ACC112 (cell line): ENCODE results near the gene GALNT4.

ENCODE experiments used
- H2AFZ ChIP-seq: fragments of 200-600 bp; sonication (generic); one replicate; pipeline ENCODE4 v1.6.0; 2017; ENCODE audit warnings: antibody characterized with exemption, low read length; ENCODE audit not compliant: unreplicated experiment
- H3K27ac ChIP-seq: fragments of 200-600 bp; sonication (generic); 2 replicates; pipeline ENCODE4 v1.5.1; 2014; ENCODE audit warnings: low read depth, mild to moderate bottlenecking, antibody characterized with exemption, low read length, moderate library complexity
- H3K27me3 ChIP-seq: fragments of 200-600 bp; sonication (generic); 2 replicates; pipeline ENCODE4 v1.6.1; 2014; ENCODE audit warnings: mild to moderate bottlenecking, antibody characterized with exemption, low read length, moderate library complexity, mixed read lengths; ENCODE audit not compliant: insufficient read depth
- H3K36me3 ChIP-seq: fragments of 200-600 bp; sonication (generic); 2 replicates; pipeline ENCODE4 v1.6.1; 2016; ENCODE audit warnings: mild to moderate bottlenecking, antibody characterized with exemption, low read length, moderate library complexity, mixed read lengths; ENCODE audit not compliant: insufficient read depth
- H3K4me1 ChIP-seq: fragments of 200-600 bp; sonication (generic); one replicate; pipeline ENCODE4 v1.6.1; 2016; ENCODE audit warnings: low read length, mixed read lengths; ENCODE audit not compliant: insufficient read depth, unreplicated experiment, control insufficient read depth
- H3K4me3 ChIP-seq: fragments of 200-600 bp; sonication (generic); 2 replicates; pipeline ENCODE4 v1.5.1; 2014; ENCODE audit warnings: mild to moderate bottlenecking, low read depth, low read length
- H3K79me2 ChIP-seq: fragments of 200-600 bp; sonication (generic); one replicate; pipeline ENCODE4 v1.6.0; 2016; ENCODE audit warnings: low read length; ENCODE audit not compliant: control insufficient read depth, unreplicated experiment, insufficient read depth

Gene GALNT4

GRCh38 chr12:89513544-89513943 lies 11.1 kb downstream of the GALNT4 start:
- H3K36me3 ChIP-seq = no peaks in the 10 kb centered on the region
- H3K4me1 ChIP-seq = no peaks in the 10 kb centered on the region
- H2AFZ ChIP-seq = no peak overlapping the region
- no peak overlapping the region for H3K4me3 ChIP-seq
- no peaks in the 10 kb centered on the region for H3K27me3 ChIP-seq
- H3K27ac ChIP-seq = no peak overlapping the region
- H3K79me2 ChIP-seq = peaks cover 6% of the 10 kb centered on the region

- H3K79me2 ChIP-seq = no peaks in the 10 kb centered on the region
- H3K27me3 ChIP-seq = no peaks in the 10 kb centered on the region
- H3K4me1 ChIP-seq = peaks cover 5% of the 10 kb centered on the region
- H2AFZ ChIP-seq = no peak overlapping the region
- no peaks in the 10 kb centered on the region for H3K36me3 ChIP-seq
- H3K27ac ChIP-seq = no peak overlapping the region
- no peak overlapping the region for H3K4me3 ChIP-seq
Measured at GRCh38 chr12:89507015-89507824, 17.4 kb downstream of the GALNT4 start.

GRCh38 chr12:89506050-89506449 lies 18.5 kb downstream of the GALNT4 start:
- Histone ChIP-seq H3K4me3 (no peak overlapping the region), H3K79me2 (no peaks in the 10 kb centered on the region), H2AFZ (no peak overlapping the region), H3K4me1 (peaks cover 5% of the 10 kb centered on the region), H3K27me3 (no peaks in the 10 kb centered on the region), H3K27ac (no peak overlapping the region), H3K36me3 (no peaks in the 10 kb centered on the region)

GRCh38 chr12:89504560-89505346 lies 19.8 kb downstream of the GALNT4 start:
- Histone ChIP-seq H3K27ac (no peak overlapping the region), H2AFZ (no peak overlapping the region)

GRCh38 chr12:89501793-89502192 lies 22.8 kb downstream of the GALNT4 start:
- Histone ChIP-seq H3K27ac (no peak overlapping the region), H3K27me3 (no peaks in the 10 kb centered on the region), H3K36me3 (no peaks in the 10 kb centered on the region), H3K4me1 (peaks cover 5% of the 10 kb centered on the region), H2AFZ (no peak overlapping the region), H3K4me3 (no peak overlapping the region), H3K79me2 (no peaks in the 10 kb centered on the region)

More at GRCh38 chr12:89504560-89505346, 19.8 kb downstream of the GALNT4 start:
- Histone ChIP-seq H3K4me1 (peaks cover 5% of the 10 kb centered on the region), H3K4me3 (no peak overlapping the region), H3K36me3 (no peaks in the 10 kb centered on the region), H3K27me3 (no peaks in the 10 kb centered on the region), H3K79me2 (no peaks in the 10 kb centered on the region)

- no peaks in the 10 kb centered on the region for H3K27me3 ChIP-seq
- no peak overlapping the region for H2AFZ ChIP-seq
- H3K27ac ChIP-seq = no peak overlapping the region
- H3K79me2 ChIP-seq = no peaks in the 10 kb centered on the region
- no peaks in the 10 kb centered on the region for H3K36me3 ChIP-seq
- H3K4me1 ChIP-seq = peaks cover 5% of the 10 kb centered on the region
- no peak overlapping the region for H3K4me3 ChIP-seq
Measured at GRCh38 chr12:89499857-89500256, 24.7 kb downstream of the GALNT4 start.

GRCh38 chr12:89497467-89497866 lies 27.1 kb downstream of the GALNT4 start:
- Histone ChIP-seq H3K36me3 (no peaks in the 10 kb centered on the region), H3K79me2 (no peaks in the 10 kb centered on the region), H3K4me3 (no peak overlapping the region), H3K27ac (no peak overlapping the region), H2AFZ (no peak overlapping the region), H3K27me3 (no peaks in the 10 kb centered on the region), H3K4me1 (peaks cover 6% of the 10 kb centered on the region)

- Histone ChIP-seq H3K27me3 (no peaks in the 10 kb centered on the region), H3K27ac (no peak overlapping the region), H3K36me3 (no peaks in the 10 kb centered on the region), H2AFZ (no peak overlapping the region), H3K4me3 (no peak overlapping the region), H3K4me1 (peaks cover 6% of the 10 kb centered on the region), H3K79me2 (no peaks in the 10 kb centered on the region)
Measured at GRCh38 chr12:89497005-89497404, 27.6 kb downstream of the GALNT4 start.

- Histone ChIP-seq H3K27me3 (no peaks in the 10 kb centered on the region), H2AFZ (no peak overlapping the region), H3K4me1 (peaks cover 6% of the 10 kb centered on the region), H3K79me2 (no peaks in the 10 kb centered on the region), H3K36me3 (no peaks in the 10 kb centered on the region), H3K4me3 (no peak overlapping the region), H3K27ac (peak overlapping the region; percentile 18; the same call in 1 of the 2 replicates)
Measured at GRCh38 chr12:89494411-89495231, 30.0 kb downstream of the GALNT4 start.

GRCh38 chr12:89493670-89494302 lies 30.8 kb downstream of the GALNT4 start:
- Histone ChIP-seq H3K27ac (no peak overlapping the region), H3K36me3 (no peaks in the 10 kb centered on the region), H3K4me1 (peaks cover 6% of the 10 kb centered on the region), H2AFZ (no peak overlapping the region), H3K79me2 (no peaks in the 10 kb centered on the region), H3K27me3 (no peaks in the 10 kb centered on the region), H3K4me3 (no peak overlapping the region)
